HG03432 (cell line): ENCODE results near the gene CEACAM21.

Experiments used
- ATAC-seq: cut with Tn5 transposase; IDR thresholded peaks from one replicate; pipeline ENCODE4 v1.9.1; 2021; ENCODE audit warnings: mild to moderate bottlenecking, moderate library complexity; ENCODE audit not compliant: unreplicated experiment

CEACAM21 gene

DNA sequence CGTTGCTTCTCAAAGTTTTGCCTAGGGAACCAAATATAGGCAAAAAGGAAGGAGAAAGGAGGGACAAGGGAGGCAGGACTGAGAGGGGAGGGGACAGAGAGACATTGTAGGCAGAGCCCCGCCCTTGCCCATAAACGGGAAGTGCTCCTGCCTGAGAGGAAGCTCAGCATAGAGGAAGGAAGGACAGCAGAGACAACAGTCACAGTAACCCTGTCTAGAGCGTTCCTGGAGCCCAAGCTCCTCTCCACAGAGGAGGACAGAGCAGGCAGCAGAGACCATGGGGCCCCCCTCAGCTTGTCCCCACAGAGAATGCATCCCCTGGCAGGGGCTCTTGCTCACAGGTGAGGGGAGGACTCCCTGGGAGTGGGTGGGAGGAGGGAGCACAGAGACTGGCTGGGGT lies at the start of gene CEACAM21:
Gene CEACAM21 (plus strand): TSS at position 169 of the 400 bp plus-strand sequence. CDS start 109 bp downstream, at position 278.
- no peak for ATAC-seq

DNA sequence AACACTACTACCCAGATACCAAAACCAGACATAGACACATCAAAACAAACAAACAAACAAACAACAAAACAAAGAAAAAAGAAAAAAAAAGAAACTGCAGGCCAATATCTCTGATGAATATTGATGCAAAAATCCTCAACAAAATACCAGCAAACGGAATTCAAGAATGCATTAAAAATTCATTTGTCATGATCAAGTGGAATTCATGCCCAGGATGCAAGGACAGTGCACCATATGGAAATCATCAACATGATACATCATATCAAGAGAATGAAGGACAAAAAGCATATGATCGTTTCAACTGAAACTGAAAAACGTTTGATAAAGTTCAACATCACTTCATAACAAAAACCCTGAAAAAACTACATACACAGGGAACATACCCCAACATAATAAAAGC lies 48.9 kb upstream of the CEACAM21 start:
- no peak for ATAC-seq

DNA sequence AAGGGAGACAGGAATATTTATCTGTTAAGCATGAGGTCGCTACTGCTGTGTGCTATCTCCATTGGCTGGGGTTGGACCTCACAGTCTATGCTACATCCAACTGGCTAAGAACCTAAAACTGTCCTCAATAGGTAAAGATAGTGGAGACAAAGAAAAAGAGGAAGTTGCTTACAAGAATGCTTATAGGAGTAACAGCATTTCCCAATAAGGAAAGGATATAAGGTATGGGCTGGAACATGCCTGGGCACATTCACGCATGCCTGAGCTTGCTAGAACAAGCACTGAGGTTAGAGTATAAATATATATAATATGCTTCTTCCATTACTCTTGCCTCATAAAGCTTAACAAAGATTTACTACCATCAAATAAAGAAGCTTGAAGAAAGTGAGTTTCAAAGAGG lies 47.9 kb upstream of the CEACAM21 start:
- no peak for ATAC-seq

DNA sequence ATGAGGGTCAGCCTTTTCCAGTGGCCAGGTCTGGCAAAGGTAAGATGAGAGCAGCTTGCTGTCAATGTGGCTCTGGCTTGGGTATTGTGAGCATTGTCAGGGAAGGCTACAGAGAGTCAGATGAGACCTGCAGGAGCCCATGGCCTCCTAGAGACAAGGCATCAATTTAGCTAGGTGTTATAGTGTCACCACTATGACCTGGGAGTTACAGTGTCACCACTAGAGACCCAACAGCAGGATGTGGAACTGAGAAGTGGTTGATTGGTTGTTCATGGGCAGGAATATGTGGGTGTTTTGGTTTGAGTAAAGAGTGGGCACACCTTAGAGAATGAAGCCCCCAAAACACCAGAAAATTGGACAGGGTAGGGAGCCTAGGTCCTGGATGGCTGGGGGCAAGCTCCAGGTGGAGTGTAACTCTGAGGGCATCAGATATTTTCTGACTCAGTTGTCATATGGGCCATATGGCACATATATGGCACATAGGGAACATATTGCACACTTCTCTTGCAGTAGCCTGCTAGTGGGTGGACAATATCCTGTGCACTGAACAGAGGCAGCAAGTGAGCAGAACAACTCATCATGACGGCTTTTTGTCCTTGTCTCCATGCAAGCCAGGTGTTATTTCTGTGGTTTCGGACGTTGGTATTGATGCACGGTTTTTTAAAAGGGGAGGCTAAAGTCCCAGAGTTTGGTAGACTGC lies 46.3 kb upstream of the CEACAM21 start:
- ATAC-seq = no peak

DNA sequence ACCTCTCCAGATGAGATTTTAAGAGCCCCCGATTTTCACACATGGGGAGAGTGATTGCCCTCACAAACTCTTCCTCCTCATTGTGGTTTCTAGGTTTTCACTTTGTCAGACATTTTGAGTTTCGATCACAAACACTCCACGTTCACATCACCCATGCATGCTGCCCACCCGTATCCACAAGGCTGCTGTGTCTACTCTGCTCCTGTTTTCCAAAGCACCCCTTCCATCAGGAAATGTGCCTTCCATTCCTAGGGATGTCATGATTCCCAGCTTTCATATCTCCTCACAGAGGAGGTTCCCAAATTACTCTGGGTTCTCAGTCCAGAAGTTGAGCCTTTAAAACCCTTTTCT lies 45.8 kb upstream of the CEACAM21 start:
- ATAC-seq = no peak

DNA sequence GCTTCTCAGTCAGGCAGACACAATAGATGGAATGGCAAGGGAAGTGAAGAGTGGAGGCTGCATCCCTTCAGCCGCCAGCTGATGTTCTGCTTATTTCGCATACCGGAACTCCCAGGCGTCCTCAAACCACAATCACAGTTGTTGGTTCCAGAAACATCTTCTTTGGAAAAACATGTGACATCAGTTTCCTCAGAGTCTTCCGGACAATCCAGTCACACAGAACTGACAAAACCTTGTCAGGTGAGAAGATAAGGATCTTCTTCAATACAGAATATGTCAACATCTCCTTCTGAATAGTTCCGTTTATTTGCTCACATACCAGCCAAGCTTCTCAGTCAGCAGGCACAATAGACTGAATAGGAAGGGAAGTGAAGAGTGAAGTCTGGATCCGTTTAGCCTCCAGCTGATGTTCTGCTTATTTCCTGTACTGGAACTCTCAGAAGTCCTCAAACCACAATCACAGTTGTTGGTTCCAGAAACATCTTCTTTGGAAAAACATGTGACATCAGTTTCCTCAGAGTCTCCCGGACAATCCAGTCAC lies 45.1 kb upstream of the CEACAM21 start:
- ATAC-seq = no peak

DNA sequence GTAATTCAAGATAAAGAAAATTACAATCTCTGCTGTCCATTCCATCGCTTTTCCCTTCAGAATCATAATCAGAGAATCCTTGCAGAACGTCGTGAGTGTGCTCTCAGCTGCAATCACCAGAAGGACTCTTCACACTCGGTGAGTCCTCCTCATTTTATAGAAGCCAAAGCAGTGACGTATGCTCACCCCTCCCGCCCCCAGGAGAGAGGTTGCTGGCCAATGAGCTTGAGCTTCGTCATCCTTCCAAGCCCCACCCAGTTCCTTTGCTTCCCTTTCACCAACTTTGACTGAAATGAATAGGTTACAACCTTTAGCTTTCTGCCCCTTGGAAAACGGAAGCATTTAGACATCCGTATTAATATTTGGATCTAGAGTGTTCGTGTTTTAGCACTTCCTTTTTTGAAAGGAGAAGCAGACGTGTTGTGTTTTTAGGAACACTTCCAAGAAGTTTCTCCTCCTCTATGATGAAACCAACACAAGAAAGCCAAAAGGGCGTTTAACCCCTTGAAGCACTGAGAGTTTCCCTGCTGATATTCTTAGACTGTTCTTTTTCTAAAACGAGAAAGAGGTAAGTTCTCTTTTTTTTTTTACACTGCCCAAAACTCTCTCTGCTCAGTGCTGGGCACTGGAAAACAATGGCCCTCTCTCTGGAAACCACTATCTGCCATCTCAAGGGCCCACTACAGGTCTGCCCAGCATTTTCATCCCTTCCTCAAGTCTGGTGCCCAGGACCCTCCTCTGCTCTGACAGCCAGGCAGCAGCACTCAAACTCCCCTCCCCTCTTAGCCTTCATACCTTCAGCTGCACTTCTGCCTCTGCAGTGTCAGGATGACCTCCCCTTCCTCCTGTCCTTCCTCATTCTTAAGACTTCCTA lies 44.3 kb upstream of the CEACAM21 start:
- ATAC-seq = no peak

DNA sequence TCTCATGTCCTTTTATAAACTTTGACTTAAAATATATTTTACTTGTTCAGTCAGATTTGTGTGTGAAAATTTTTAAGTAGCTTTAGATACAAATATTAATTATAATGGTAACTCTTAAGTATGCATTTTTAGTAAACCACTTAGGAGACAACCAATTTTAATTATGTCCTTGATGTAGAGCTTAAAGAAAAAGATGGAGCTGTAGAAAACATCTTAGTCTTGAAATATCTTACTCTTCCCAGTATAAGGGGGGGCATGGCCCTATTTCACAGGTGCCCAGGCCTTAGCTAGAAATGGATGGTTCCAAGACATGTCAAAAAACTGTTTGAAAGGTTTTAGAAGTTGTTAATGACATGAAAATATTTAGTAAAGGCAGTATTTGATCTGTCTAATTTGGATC lies 43.4 kb upstream of the CEACAM21 start:
- ATAC-seq = no peak

DNA sequence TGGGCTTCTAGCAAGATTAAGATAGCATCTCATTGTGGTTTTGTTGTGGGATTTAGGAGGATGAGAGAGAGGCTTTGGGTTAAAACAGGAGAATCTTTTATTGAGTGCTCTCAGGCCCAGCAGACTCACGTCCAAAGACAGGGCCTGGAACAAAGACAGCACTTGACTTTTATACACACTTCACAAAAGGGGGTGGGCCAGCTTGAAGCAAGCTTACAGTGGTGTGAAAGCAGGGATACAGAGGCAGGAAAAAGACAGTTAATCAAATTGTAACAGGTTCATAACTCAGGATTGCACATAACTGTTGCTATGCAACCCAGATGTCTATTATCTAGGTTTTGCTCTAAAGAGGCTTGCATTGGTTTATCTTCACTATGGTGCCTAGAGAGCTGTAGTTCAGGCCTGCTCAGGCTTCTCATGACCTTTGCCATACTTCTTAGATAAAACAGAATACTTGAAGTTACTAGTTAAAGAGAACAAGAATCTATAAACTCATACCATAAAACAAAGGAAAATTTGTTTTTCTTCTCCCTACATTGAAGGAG lies 42.2 kb upstream of the CEACAM21 start:
- no peak for ATAC-seq

DNA sequence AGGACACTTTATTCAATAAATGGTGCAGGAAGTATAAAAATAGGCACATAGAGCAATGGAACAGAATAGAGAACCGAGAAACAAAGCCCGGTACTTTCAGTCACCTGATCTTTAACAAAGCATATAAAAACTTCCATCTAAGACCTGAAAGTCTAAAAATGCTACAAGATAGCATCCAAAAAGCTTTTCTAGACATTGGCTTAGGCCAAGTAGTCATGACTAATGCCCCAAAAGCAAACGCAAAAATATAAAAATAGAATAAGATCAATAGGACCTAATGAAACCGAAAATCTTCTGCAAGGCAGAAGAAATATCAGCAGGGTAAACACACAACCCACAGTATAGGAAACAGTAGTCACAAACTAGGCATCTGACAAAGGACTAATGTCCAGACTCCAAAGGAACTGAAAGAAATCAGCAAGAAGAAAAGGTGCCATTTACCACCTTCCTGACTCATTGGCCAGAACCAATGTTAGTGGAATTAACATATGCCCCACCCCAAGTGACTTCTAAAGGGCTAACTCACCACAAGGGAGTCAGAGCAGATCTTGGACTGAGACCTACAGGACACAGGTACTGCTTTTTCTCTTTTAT lies 40.8 kb upstream of the CEACAM21 start:
- ATAC-seq = peak; percentile 79

DNA sequence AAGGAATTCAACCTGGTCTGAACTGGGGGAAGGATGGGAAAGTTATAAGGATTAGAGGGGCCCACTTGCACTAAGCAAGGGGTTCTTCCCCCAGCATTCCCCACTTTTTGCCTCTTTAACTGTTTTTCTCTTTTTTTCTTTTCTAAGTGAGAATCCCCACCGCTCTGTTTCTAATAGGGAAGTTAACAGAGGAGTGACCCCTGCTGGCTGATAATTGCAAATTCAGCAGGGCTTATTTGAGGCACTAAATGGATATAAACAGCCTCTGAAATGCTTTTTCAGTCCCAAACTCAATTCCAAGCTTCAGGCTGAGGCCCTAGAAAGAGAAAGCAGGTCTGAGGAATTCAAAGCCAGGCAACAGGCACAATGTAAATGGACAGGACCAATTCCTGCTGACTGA lies 38.2 kb upstream of the CEACAM21 start:
- no peak for ATAC-seq

DNA sequence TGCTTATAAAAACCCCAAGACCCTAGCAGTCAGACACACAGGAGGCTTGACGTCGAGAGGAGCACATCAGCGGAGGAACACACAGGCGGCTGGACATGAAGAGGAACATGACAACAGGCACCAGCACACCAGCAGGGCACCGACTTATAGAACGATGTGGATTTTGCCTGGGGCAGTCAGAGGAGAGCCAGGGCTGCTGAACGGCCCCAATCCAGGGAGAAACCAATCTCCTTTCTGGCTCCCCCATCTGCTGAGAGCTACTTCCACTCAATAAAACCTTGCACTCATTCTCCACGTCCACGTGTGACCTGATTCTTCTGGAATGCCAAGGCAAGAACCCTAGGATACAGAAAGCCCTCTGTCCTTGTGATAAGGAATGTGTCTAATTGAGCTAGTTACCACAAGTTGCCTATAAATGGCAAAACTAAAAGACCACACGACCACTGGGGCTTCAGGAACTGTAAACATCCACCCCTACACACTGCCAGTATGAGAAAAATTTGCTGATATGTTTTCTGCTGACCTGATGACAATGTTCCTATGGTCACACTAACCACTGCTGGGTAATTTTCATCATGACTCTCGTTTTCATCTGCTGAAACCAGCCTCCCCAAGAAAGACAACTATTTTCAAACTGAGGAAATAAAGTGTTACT lies 35.8 kb upstream of the CEACAM21 start:
- no peak for ATAC-seq

DNA sequence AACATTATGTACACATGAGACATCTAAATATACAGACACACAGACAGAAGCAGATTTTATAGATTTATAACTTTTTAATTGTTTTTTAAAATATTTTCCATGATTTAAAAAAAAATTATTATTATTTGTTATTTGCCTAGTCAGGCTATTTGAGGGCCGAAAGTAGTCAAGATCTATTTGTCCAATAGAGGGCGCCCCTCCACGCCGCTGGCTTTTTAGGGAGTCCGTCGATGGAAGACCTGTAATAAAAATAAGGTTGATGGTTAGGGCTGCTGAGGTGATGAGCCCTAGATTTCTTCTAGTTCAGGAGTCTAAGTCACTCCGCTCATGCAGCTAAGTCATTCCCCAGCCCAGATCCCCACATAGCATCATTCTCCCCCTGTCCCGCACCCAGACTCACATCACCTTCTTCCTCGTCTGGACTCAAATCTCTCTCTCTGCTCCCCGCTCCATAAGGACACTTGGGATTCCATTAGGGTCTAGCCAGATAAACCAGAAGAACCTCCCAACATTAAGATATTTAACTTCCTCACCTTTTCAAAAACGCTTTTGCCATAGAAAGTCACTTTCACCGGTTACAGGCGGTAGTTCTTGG lies 33.9 kb upstream of the CEACAM21 start:
- no peak for ATAC-seq

DNA sequence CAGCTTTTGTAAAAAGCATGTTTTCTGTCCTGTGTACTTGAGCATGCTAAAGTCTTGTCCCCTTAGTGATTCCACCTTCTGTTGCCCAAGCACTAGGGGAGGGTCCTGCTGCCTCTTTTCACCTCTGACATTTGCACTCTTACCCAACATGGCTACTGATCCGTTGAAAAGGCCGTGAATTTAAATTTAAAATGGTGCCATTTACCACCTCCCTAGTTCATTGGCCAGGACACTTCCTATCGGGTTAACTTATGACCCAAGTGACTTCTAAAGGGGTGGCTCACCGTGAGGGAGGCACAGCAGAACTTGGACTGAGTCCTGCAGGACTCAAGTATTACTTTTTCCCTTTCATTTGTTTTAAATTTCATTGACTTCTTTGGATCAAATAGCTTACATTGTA lies 33.3 kb upstream of the CEACAM21 start:
- no peak for ATAC-seq

DNA sequence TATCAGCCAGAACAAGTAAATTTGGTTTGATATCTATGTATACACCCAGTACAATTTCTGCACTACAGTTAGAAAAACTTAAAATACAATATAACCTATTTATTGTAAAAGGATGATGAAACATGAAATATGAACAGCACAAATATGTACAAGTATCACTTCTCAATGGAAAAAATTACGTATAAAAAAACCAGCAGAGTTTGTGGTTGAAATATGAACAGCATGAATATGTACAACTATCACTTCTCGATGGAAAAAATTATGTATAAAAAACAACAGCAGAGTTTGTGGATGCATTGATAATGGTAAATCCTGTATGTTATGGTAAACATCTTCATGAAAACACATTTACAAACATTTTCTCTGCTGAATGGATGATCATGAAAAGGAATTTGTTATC lies 32.4 kb upstream of the CEACAM21 start:
- ATAC-seq = no peak

DNA sequence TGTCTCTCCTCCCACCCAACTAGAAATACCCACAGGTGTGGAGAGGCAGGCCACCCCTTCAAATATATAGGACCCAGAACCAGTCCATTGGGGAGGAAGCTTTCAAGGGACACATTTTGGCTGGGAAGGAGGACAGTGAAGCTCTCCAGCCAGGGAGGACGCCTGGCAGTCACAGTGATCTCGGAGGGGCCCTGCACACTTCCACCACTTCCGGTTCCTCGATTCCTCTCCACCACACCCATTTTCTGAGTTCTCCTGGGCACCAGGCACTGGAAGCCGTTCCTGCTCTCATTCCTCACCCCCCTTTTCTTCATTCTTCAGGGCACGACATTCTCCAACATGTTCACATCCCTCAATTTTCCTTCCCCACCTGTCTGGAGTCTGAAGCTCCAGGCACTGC lies 30.4 kb upstream of the CEACAM21 start:
- ATAC-seq = no peak

DNA sequence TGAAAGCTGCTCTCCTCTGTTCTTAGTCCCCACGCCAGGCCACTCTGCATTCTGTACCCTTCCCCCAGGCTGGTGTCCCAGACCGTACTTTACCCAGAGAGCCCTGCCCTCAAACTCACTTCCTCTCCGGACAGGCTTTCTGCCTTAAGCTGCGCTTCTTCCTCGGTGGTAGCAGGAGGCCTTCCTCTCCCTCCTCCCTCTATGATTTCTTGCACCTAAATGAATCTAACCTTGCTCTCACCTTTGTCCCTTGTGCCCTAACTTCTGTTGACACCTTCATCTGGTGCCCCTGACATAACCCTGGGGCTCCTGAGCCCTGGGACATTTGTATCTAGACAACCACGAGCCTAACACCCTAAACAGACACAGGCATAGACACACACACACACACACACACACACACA lies 29.6 kb upstream of the CEACAM21 start:
- ATAC-seq = no peak

DNA sequence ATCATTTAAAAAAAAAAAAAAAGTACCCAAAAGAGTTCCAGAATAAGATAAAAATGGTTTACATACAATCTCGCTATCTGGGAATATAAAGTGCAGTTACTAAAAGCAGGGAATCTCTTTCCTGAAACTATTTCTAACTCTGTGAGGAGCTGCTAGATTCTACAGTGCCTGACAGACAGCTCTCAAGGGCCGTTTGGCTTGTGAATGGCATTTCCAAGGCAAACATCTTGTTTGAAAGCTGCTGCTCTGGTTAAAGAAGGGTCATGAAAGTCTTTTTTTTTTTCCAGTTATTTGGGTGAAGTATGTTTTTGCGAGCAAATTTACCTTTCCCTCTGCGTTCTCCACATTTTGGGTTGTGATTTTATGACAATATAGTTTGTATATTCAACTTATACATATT lies 29.0 kb upstream of the CEACAM21 start:
- ATAC-seq = no peak

DNA sequence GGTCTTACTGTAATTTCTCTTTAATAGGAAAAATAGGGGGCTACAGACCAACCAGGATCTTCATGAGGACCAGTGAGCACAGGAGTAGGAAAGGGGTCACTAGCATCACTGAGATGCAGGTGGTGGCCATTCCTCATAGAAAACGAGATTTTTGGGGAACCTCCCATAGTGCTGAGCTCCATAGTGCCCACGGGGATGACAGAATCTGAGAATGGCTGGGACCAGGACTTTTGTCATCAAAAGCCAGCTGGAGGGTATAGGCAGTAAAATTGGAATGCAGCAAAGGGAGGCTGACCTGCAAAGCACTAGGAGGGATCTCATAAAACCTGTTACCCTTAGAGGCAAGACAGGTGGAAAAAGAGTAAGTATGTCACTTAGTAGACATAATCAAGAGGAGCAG lies 28.4 kb upstream of the CEACAM21 start:
- no peak for ATAC-seq

DNA sequence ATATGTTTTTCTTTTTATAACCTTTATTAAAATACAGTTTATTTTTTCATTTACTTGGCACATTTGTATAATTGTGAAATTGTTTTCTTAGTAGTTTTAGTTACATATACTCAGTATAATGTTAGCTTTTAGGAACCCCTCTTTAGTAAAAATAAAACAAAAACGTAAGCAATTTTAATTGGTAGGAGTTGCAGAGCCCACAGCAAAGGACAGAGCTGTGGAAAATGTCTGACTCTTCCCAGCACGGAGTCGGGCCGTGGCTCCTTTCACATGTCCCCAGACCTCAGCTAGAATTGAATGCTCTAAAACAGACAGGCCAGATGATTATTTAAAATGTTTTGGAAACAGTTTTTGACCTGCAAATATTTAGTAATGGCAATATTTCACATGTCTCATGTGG lies 27.9 kb upstream of the CEACAM21 start:
- ATAC-seq = no peak
